ENCODE measurements around the gene ANKMY1. TPM values are rescaled to one million over a fixed set of nuclear protein-coding genes. Genes with fewer than 3 reads are reported as not detected.

ANKMY1 gene
- total and polyA plus RNA-seq, 2 of the 13 experiments (the other 11 are each of a cell fraction or from before 2014, with no cell fraction given) = 11.7 to 18.8 TPM

- TF ChIP-seq ZFP37 (CRISPR knock-in tag; IDR thresholded peaks at IDR 0.05; ENCODE audit: borderline replicate concordance) (no peak), HBP1 (CRISPR knock-in tag; IDR thresholded peaks at IDR 0.05; ENCODE audit: low read depth) (no peak), SP4 (CRISPR knock-in tag; IDR thresholded peaks at IDR 0.05) (peak; percentile 64), ZNF703 (CRISPR knock-in tag; IDR thresholded peaks at IDR 0.05; ENCODE audit: borderline replicate concordance) (no peak), RFXAP (CRISPR knock-in tag; IDR thresholded peaks at IDR 0.05; ENCODE audit: borderline replicate concordance) (peak; percentile 33; the same call in 1 of the 2 replicates), ZKSCAN1 (IDR thresholded peaks at IDR 0.05; ENCODE audit: low read length) (no peak), WIZ (CRISPR knock-in tag; IDR thresholded peaks at IDR 0.05) (peak; percentile 94; the same call in 1 of the 2 replicates), ATF7 (IDR thresholded peaks at IDR 0.05) (no peak), ATF7 (CRISPR knock-in tag; IDR thresholded peaks at IDR 0.05) (no peak), GFI1 (CRISPR knock-in tag; IDR thresholded peaks at IDR 0.05; ENCODE audit: borderline replicate concordance) (peak; percentile 93), ZNF547 (CRISPR knock-in tag; IDR thresholded peaks at IDR 0.05) (peak; percentile 23; the same call in 1 of the 2 replicates), NR3C1 (CRISPR knock-in tag; IDR thresholded peaks at IDR 0.05) (no peak), ZMYM2 (CRISPR knock-in tag; IDR thresholded peaks at IDR 0.05) (no peak), HNRNPL (IDR thresholded peaks at IDR 0.05; ENCODE audit: low read depth, low read length) (peak; percentile 68; the same call in 1 of the 2 replicates), KDM1A (CRISPR knock-in tag; IDR thresholded peaks at IDR 0.05) (no peak), ZNF652 (CRISPR knock-in tag; IDR thresholded peaks at IDR 0.05; ENCODE audit: borderline replicate concordance, low read depth) (no peak), SSRP1 (CRISPR knock-in tag; IDR thresholded peaks at IDR 0.05) (no peak), ZNF451 (CRISPR knock-in tag; IDR thresholded peaks at IDR 0.05) (no peak), CREM (IDR thresholded peaks at IDR 0.05) (peak; percentile 97), CREM (CRISPR knock-in tag; IDR thresholded peaks at IDR 0.05) (no peak), SUZ12 (IDR thresholded peaks at IDR 0.05; ENCODE audit: low read depth, low read length) (peak; percentile 94), ZNF572 (CRISPR knock-in tag; IDR thresholded peaks at IDR 0.05) (0 out of 2 replicates have a peak, but pooled peaks have one; percentile 82), REXO4 (CRISPR knock-in tag; IDR thresholded peaks at IDR 0.05; ENCODE audit: borderline replicate concordance) (no peak; the same call in 1 of the 2 replicates), TSC22D2 (CRISPR knock-in tag; IDR thresholded peaks at IDR 0.05; ENCODE audit: borderline replicate concordance) (peak; percentile 50), ZNF276 (CRISPR knock-in tag; IDR thresholded peaks at IDR 0.05; ENCODE audit: low read depth) (peak; percentile 76; the same call in 1 of the 2 replicates), SAP130 (CRISPR knock-in tag; IDR thresholded peaks at IDR 0.05; ENCODE audit: low read depth) (peak; percentile 96), ZSCAN21 (CRISPR knock-in tag; IDR thresholded peaks at IDR 0.05; ENCODE audit: borderline replicate concordance) (peak; percentile 28; the same call in 1 of the 2 replicates)
- TF ChIP-seq, protein P1, sequence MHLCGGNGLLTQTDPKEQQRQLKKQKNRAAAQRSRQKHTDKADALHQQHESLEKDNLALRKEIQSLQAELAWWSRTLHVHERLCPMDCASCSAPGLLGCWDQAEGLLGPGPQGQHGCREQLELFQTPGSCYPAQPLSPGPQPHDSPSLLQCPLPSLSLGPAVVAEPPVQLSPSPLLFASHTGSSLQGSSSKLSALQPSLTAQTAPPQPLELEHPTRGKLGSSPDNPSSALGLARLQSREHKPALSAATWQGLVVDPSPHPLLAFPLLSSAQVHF (CRISPR knock-in tag; IDR thresholded peaks at IDR 0.05) = peak; percentile 95
- TF ChIP-seq, protein P2, sequence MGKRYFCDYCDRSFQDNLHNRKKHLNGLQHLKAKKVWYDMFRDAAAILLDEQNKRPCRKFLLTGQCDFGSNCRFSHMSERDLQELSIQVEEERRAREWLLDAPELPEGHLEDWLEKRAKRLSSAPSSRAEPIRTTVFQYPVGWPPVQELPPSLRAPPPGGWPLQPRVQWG (CRISPR knock-in tag; IDR thresholded peaks at IDR 0.05; ENCODE audit: borderline replicate concordance, low read depth) = no peak
Observed at GRCh38 chr2:240586198-240586918, 28.6 kb upstream of the ANKMY1 start, which contains the start of gene CAPN10 (continued).

Measured in HepG2 (cell line).